Ascending aorta (tissue), 2 donors: Measurements from ENCODE around the gene TOGARAM2. TPM values are rescaled to one million over a fixed set of nuclear protein-coding genes. Genes with fewer than 3 reads are reported as not detected.

Source experiments
- DNase-seq, 2 donors: peaks; one replicate each; pipeline ENCODE4 v3.0.0-alpha.2; 2019; ENCODE audit warnings: low spot score in 2 of 2
- H3K27ac ChIP-seq, 2 donors: fragments of 200-600 bp; sonication (generic); one replicate each; pipeline ENCODE4 v1.5.1; 2016 to 2017; ENCODE audit warnings: mild to moderate bottlenecking in 1 of 2
- H3K27me3 ChIP-seq: fragments of 200-600 bp; sonication (generic); one replicate; pipeline ENCODE4 v1.5.1; 2017
- H3K36me3 ChIP-seq, 2 donors: fragments of 200-600 bp; sonication (generic); one replicate each; pipeline ENCODE4 v1.5.1; 2016
- H3K4me1 ChIP-seq, 2 donors: fragments of 200-600 bp; sonication (generic); one replicate each; pipeline ENCODE4 v1.5.1; 2016 to 2017; ENCODE audit warnings: mild to moderate bottlenecking in 1 of 2
- H3K4me3 ChIP-seq, 2 donors: fragments of 200-600 bp; sonication (generic); one replicate each; pipeline ENCODE4 v1.5.1; 2016 to 2017; ENCODE audit warnings: mild to moderate bottlenecking in 1 of 2
- H3K9me3 ChIP-seq, 2 donors: fragments of 200-600 bp; sonication (generic); one replicate each; pipeline ENCODE4 v1.5.1; 2016
- intact Hi-C: fragments of 100-400 bp; cut with DNase I; formaldehyde crosslinking; loops from one replicate; pipeline ENCODE4 v1.15.1; 2023
- total RNA-seq: library from RNA; depleted of rRNA; stranded (reverse); fragments of >200 nt; gene quantifications from one replicate; pipeline ENCODE4 v1.1.0, GENCODE V29; 2016
- TF ChIP-seq, protein P1 (sequence below), 3 experiments: fragments of 200-600 bp in 2 of 3; fragments of 450-650 bp in 1 of 3; sonication (generic) in 2 of 3; IDR thresholded peaks; one replicate each; pipeline ENCODE4 v1.5.1; 2016 to 2019; ENCODE audit warnings: antibody characterized with exemption in 3 of 3, mild to moderate bottlenecking in 1 of 3, moderate library complexity in 1 of 3

TOGARAM2 gene
- total RNA-seq, 1 donor from 2014 or later = not detected

DNA sequence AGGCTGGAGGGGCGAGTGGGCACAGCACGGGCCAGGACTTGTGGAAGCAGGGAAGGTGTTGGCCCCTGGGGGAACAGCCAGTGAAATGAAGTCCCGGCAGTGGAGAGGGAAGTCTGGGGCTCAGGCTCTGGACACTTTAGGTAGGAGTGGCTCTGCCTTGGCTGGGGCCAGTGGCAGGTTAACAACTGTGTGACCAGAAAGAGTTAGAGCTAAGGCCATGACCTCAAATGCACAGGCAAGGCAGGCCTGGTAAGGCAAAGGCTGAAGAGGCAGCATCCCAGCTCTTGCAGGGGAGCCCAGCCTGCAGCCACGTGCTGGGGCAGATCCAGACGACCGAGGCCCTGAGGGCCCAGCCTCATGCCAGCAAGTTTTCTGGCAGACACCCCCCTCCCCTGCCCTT lies 71.7 kb downstream of the TOGARAM2 start:
- intact Hi-C loops = no loop called here
- H3K27ac ChIP-seq = no peak overlapping the region
- H3K4me1 ChIP-seq = no peaks in the 10 kb centered on the region
- DNase-seq = no peak
- no peaks in the 10 kb centered on the region for H3K9me3 ChIP-seq
- no peak overlapping the region for H3K4me3 ChIP-seq
- no peaks in the 10 kb centered on the region for H3K36me3 ChIP-seq
- TF ChIP-seq, protein P1, sequence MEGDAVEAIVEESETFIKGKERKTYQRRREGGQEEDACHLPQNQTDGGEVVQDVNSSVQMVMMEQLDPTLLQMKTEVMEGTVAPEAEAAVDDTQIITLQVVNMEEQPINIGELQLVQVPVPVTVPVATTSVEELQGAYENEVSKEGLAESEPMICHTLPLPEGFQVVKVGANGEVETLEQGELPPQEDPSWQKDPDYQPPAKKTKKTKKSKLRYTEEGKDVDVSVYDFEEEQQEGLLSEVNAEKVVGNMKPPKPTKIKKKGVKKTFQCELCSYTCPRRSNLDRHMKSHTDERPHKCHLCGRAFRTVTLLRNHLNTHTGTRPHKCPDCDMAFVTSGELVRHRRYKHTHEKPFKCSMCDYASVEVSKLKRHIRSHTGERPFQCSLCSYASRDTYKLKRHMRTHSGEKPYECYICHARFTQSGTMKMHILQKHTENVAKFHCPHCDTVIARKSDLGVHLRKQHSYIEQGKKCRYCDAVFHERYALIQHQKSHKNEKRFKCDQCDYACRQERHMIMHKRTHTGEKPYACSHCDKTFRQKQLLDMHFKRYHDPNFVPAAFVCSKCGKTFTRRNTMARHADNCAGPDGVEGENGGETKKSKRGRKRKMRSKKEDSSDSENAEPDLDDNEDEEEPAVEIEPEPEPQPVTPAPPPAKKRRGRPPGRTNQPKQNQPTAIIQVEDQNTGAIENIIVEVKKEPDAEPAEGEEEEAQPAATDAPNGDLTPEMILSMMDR (IDR thresholded peaks at IDR 0.05) = no peak
- no peaks in the 10 kb centered on the region for H3K27me3 ChIP-seq

DNA sequence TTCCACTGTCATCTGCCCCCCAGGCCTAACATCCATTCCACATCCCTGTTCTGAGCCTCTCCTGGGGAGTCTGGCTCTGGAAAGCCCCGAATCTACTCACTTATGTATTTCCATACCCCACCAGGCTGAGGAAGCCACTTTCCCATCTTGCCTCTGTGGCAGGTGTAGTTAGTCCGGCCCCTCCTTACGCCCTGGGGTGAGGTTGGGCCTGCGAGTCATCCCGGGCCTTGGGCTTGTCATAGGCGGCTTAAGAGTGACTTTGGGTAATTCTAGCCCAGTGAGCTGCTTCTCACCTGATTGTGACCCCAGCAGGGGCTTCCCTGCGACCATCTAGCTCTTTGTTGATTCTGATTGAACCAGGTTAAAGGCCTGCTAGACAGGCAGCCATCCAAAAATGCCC lies 72.1 kb downstream of the TOGARAM2 start:
- no peak overlapping the region for H3K4me3 ChIP-seq
- H3K27me3 ChIP-seq = no peaks in the 10 kb centered on the region
- intact Hi-C loops = no loop called here
- H3K27ac ChIP-seq = no peak overlapping the region
- no peak for DNase-seq
- H3K36me3 ChIP-seq = no peaks in the 10 kb centered on the region
- no peaks in the 10 kb centered on the region for H3K9me3 ChIP-seq
- TF ChIP-seq, protein P1 (IDR thresholded peaks at IDR 0.05) = no peak
- H3K4me1 ChIP-seq = no peaks in the 10 kb centered on the region

DNA sequence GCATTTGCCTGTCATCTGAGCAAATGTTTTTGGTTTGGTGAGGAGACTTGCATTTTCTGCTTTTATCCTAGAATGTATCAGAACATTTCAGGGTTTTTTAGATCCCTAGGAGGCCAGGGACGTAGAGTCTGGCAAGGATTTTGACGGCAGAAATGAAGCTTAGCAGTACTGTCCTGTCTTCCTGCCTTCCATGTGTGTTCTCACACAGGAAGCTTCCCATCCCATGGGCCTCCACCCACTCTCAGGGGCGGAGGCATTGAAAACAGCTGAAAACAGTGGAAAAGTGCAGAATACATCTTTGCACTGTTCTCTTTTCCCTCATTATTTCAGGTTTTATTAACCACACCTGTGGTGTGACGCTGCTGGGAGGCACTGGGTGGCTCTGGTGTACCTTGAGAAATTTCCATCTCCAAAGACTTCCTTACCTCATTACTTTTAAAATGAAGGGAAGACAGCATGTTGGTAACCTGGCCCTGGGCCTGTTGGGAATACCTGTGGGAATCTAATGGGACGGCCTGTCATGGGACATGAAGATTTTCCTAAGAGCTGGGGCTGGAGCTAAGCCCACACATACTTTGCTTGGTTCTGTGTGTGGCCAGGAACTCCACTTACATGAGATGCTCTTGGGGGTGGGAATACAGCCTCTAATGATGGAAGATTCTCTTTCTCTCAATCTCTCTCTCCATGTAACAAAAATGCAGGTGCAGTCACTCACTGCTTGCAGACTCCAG lies 72.7 kb downstream of the TOGARAM2 start:
- Histone ChIP-seq H3K9me3 (no peaks in the 10 kb centered on the region), H3K27me3 (no peaks in the 10 kb centered on the region), H3K4me1 (no peaks in the 10 kb centered on the region), H3K4me3 (no peak overlapping the region), H3K36me3 (no peaks in the 10 kb centered on the region), H3K27ac (no peak overlapping the region)
- TF ChIP-seq, protein P1 (IDR thresholded peaks at IDR 0.05) = no peak
- no peak for DNase-seq
- intact Hi-C loops = no loop called here

DNA sequence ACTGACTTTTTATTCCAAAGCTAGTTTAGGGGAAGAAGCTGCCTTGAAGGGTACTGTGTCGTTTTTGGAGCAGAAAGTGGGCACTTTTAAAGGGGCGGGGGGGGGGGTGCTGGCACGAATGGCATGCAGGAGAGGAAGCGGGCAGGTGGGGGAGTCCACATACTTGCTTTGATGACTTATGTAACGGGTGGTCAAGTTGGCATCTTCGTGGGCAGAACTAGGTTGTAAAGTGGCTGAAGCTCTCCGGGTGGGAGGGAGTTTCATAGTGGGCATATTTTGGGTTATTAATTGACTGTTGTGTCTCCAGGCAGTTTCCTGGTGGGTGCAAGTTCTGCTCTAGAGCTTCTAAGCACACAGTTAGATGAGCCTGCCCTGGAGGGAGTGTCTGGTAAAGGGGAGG lies 73.3 kb downstream of the TOGARAM2 start:
- Histone ChIP-seq H3K4me3 (no peak overlapping the region), H3K36me3 (no peaks in the 10 kb centered on the region), H3K27ac (no peak overlapping the region), H3K9me3 (no peaks in the 10 kb centered on the region), H3K27me3 (no peaks in the 10 kb centered on the region), H3K4me1 (no peaks in the 10 kb centered on the region)
- DNase-seq = no peak
- TF ChIP-seq, protein P1 (IDR thresholded peaks at IDR 0.05) = no peak
- intact Hi-C loops = no loop called here

DNA sequence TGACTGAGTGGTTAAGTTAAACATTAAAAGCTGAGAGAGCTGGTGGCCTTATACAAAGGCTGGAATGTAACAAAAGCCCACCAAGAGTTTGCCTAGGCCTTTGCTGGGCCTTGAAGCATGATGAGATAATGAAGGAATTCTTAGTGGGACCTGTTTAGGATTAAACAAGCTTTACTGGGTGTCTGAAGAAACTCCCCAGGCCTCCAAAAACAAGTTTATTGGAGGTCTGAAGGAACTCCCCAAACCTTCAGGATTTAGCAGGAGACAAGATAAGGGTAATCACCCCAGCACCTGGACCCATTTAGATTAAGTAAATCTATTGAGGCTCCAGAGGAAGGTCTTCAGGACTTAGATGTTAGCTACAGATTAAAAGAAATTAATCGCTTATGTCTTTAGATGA lies 74.5 kb downstream of the TOGARAM2 start:
- intact Hi-C loops = no loop called here
- no peak overlapping the region for H3K4me3 ChIP-seq
- no peaks in the 10 kb centered on the region for H3K9me3 ChIP-seq
- TF ChIP-seq, protein P1 (IDR thresholded peaks at IDR 0.05) = no peak
- no peak overlapping the region for H3K27ac ChIP-seq
- no peaks in the 10 kb centered on the region for H3K36me3 ChIP-seq
- no peaks in the 10 kb centered on the region for H3K27me3 ChIP-seq
- no peaks in the 10 kb centered on the region for H3K4me1 ChIP-seq
- no peak for DNase-seq

DNA sequence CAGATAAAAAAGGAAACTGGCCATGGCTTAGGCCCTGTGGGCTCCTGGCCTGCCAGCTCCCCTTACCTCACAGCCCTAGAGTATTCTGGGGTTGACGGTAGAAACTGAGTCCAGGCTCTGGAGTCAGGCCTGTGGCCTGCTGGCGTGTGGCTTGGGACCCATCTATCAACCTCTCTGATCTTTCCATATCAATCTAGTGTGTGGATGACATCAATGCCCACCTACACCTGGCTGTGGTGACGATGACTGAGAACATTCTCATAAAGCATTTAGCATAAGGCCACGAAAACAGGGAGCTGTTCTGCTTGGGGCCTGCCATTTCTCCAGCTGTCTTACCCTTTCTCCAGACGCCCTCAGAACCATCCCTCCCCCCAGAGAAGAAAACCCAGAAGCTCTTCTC lies 75.4 kb downstream of the TOGARAM2 start:
- no peaks in the 10 kb centered on the region for H3K36me3 ChIP-seq
- H3K27ac ChIP-seq = no peak overlapping the region
- intact Hi-C loops = no loop called here
- H3K27me3 ChIP-seq = no peaks in the 10 kb centered on the region
- no peaks in the 10 kb centered on the region for H3K9me3 ChIP-seq
- no peak overlapping the region for H3K4me3 ChIP-seq
- no peaks in the 10 kb centered on the region for H3K4me1 ChIP-seq
- TF ChIP-seq, protein P1 (IDR thresholded peaks at IDR 0.05) = no peak
- DNase-seq = no peak
